D341Med (cell line): Measurements from ENCODE around the gene ARHGEF9.

Experiments
- DNase-seq: peaks from one replicate; pipeline ENCODE4 v3.0.0; 2012; ENCODE audit warnings: low spot score

Gene ARHGEF9

GRCh38 chrX:63746278-63746677 lies 38.7 kb downstream of the ARHGEF9 start:
- no peak for DNase-seq

GRCh38 chrX:63744850-63745394 lies 40.1 kb downstream of the ARHGEF9 start:
- DNase-seq: no peak

GRCh38 chrX:63743596-63743995 lies 41.4 kb downstream of the ARHGEF9 start:
- no peak for DNase-seq

- no peak for DNase-seq
These were observed 44.6 kb downstream of the ARHGEF9 start for GRCh38 chrX:63740382-63740781.

- DNase-seq: no peak
These were observed 45.1 kb downstream of the ARHGEF9 start for GRCh38 chrX:63739885-63740284.

GRCh38 chrX:63738696-63739095 lies 46.3 kb downstream of the ARHGEF9 start:
- DNase-seq: no peak

- no peak for DNase-seq
These were observed 47.7 kb downstream of the ARHGEF9 start for GRCh38 chrX:63737131-63737921.

- DNase-seq: no peak
These were observed 49.1 kb downstream of the ARHGEF9 start for GRCh38 chrX:63735882-63736281.

- no peak for DNase-seq
These were observed 64.7 kb downstream of the ARHGEF9 start for GRCh38 chrX:63720293-63720692.

- DNase-seq: no peak
These were observed 65.4 kb downstream of the ARHGEF9 start for GRCh38 chrX:63719633-63720032.

- DNase-seq: no peak
These were observed 66.9 kb downstream of the ARHGEF9 start for GRCh38 chrX:63718010-63718694.

- peak; percentile 16 for DNase-seq
These were observed 71.5 kb downstream of the ARHGEF9 start for GRCh38 chrX:63713526-63713925.

GRCh38 chrX:63708801-63709200 lies 76.2 kb downstream of the ARHGEF9 start:
- no peak for DNase-seq

- DNase-seq: no peak
These were observed 82.5 kb downstream of the ARHGEF9 start for GRCh38 chrX:63702556-63702955.

- DNase-seq: peak; percentile 41
These were observed 97.9 kb downstream of the ARHGEF9 start for GRCh38 chrX:63686878-63687714.

- DNase-seq: no peak
These were observed 104.6 kb downstream of the ARHGEF9 start for GRCh38 chrX:63680423-63680822.

- no peak for DNase-seq
These were observed 105.6 kb downstream of the ARHGEF9 start for GRCh38 chrX:63679432-63679831.

GRCh38 chrX:63675716-63676115 lies 109.3 kb downstream of the ARHGEF9 start:
- DNase-seq: no peak

- no peak for DNase-seq
These were observed 111.1 kb downstream of the ARHGEF9 start for GRCh38 chrX:63673896-63674295.

GRCh38 chrX:63664741-63665140 lies 120.3 kb downstream of the ARHGEF9 start:
- no peak for DNase-seq

- DNase-seq: no peak
These were observed 120.9 kb downstream of the ARHGEF9 start for GRCh38 chrX:63664083-63664482.

- no peak for DNase-seq
These were observed 123.3 kb downstream of the ARHGEF9 start for GRCh38 chrX:63661676-63662075.
